DMS153 treated with DMSO at 0.1 percent for 48 hours (cell line): Measurements from ENCODE around the gene FAM193B.

Source experiments
- DNase-seq: peaks from one replicate; lab custom pipeline; 2025; ENCODE audit not compliant: unreplicated experiment; lab: John Stamatoyannopoulos, UW

FAM193B gene

GRCh38 chr5:177554474-177555111 is at the start of gene FAM193B:
Gene FAM193B, minus strand, starts transcription at chr5:177554563. Its CDS starts 105 bp downstream, at chr5:177554458.
- DNase-seq: peak; percentile 48

GRCh38 chr5:177604116-177604521 is 49.8 kb upstream of the FAM193B start:
- DNase-seq: no peak

- no peak for DNase-seq
Measured at GRCh38 chr5:177603631-177604030, 49.3 kb upstream of the FAM193B start.

- no peak for DNase-seq
Measured at GRCh38 chr5:177602458-177602830, 48.1 kb upstream of the FAM193B start.

GRCh38 chr5:177601577-177602457 is 47.5 kb upstream of the FAM193B start:
- DNase-seq: no peak

GRCh38 chr5:177601126-177601525 is 46.8 kb upstream of the FAM193B start:
- no peak for DNase-seq

- DNase-seq: no peak
Measured at GRCh38 chr5:177600508-177601018, 46.2 kb upstream of the FAM193B start.

- DNase-seq: no peak
Measured at GRCh38 chr5:177599731-177600507, 45.6 kb upstream of the FAM193B start, which contains the start of gene B4GALT7. Gene B4GALT7, plus strand, starts transcription at chr5:177600132. Its CDS starts 79 bp downstream, at chr5:177600211.

GRCh38 chr5:177598477-177598876 is 44.1 kb upstream of the FAM193B start:
- DNase-seq: no peak

- DNase-seq: no peak
Measured at GRCh38 chr5:177596775-177597238, 42.4 kb upstream of the FAM193B start.

GRCh38 chr5:177595991-177596774 is 41.8 kb upstream of the FAM193B start:
- DNase-seq: no peak

GRCh38 chr5:177595026-177595585 is 40.7 kb upstream of the FAM193B start:
- DNase-seq: no peak

- no peak for DNase-seq
Measured at GRCh38 chr5:177594071-177594470, 39.7 kb upstream of the FAM193B start.

- no peak for DNase-seq
Measured at GRCh38 chr5:177593511-177593910, 39.1 kb upstream of the FAM193B start.

- DNase-seq: no peak
Measured at GRCh38 chr5:177592905-177593304, 38.5 kb upstream of the FAM193B start.

- DNase-seq: peak; percentile 39
Measured at GRCh38 chr5:177592010-177592834, 37.9 kb upstream of the FAM193B start, which contains the start of gene TMED9. Gene TMED9, plus strand, starts transcription at chr5:177592203. Its CDS starts 12 bp downstream, at chr5:177592215.

- no peak for DNase-seq
Measured at GRCh38 chr5:177591690-177592009, 37.3 kb upstream of the FAM193B start.

GRCh38 chr5:177590406-177590805 is 36.0 kb upstream of the FAM193B start:
- DNase-seq: no peak

- no peak for DNase-seq
Measured at GRCh38 chr5:177588413-177588909, 34.1 kb upstream of the FAM193B start.
